ENCODE data around the gene ASGR1.

The ASGR1 gene

GRCh38 chr17:7216242-7217112 is 37.3 kb upstream of the ASGR1 start:
- DNase-seq: no peak

GRCh38 chr17:7215652-7216180 is 36.5 kb upstream of the ASGR1 start:
- DNase-seq: no peak

GRCh38 chr17:7215136-7215638 is 36.0 kb upstream of the ASGR1 start:
- no peak for DNase-seq

- DNase-seq: peak; percentile 94 to 95
Measured at GRCh38 chr17:7214300-7215135, 35.3 kb upstream of the ASGR1 start.

GRCh38 chr17:7213895-7214299 is 34.7 kb upstream of the ASGR1 start:
- DNase-seq: peak; percentile 57 to 59

- DNase-seq: no peak
Measured at GRCh38 chr17:7211491-7212273, 32.5 kb upstream of the ASGR1 start.

- DNase-seq: no peak
Measured at GRCh38 chr17:7208754-7209460, 29.7 kb upstream of the ASGR1 start.

- no peak for DNase-seq
Measured at GRCh38 chr17:7208027-7208571, 28.9 kb upstream of the ASGR1 start.

- no peak for DNase-seq
Measured at GRCh38 chr17:7207120-7208001, 28.2 kb upstream of the ASGR1 start.

GRCh38 chr17:7205561-7205960 is 26.4 kb upstream of the ASGR1 start:
- no peak for DNase-seq

- peak; percentile 49 to 52 for DNase-seq
Measured at GRCh38 chr17:7204828-7205461, 25.8 kb upstream of the ASGR1 start.

GRCh38 chr17:7204336-7204735 is 25.2 kb upstream of the ASGR1 start:
- no peak for DNase-seq

- no peak for DNase-seq
Measured at GRCh38 chr17:7203391-7203790, 24.2 kb upstream of the ASGR1 start.

GRCh38 chr17:7196651-7197401 is 17.7 kb upstream of the ASGR1 start:
- no peak for DNase-seq

- DNase-seq: no peak
Measured at GRCh38 chr17:7195971-7196370, 16.8 kb upstream of the ASGR1 start.

- DNase-seq: no peak
Measured at GRCh38 chr17:7192271-7192937, 13.2 kb upstream of the ASGR1 start.

GRCh38 chr17:7191571-7192270 is 12.6 kb upstream of the ASGR1 start:
- peak in 1 of 2 donors; percentile 22 for DNase-seq

GRCh38 chr17:7191069-7191468 is 11.9 kb upstream of the ASGR1 start:
- no peak for DNase-seq
